Measurements from ENCODE around the gene NOL4L.

The NOL4L gene

DNA sequence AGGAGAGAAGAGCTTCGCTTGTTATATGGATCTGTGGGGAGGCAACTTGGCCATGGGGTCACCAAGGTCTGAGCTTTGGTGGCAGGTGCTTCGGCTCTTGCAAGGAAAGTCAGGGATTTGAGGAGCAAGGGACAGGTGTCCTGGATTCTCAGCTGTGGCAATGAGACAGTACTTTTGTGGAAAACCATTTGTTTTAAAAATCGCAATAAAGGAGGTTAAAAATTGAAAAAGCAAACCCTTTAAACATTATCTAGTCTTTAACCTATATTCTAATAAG, 64.3 kb downstream of the NOL4L start:
- no peak for DNase-seq

DNA sequence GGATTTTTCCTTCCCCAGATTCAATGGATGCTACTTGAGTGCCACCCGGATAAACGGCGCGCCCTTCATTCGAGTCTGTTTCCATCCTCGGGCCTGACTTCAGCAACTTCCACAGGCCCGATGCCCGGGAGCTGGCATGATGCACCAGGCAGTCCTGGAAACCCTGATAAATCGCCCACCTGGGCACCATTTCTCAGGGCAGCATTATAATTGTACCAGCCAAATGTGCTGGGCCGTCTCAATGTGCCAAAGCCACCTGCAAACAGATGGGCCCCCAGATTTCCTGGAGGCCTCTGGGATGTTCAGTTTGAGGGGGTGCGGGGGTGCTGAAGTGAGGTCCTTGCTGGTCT, 65.8 kb downstream of the NOL4L start:
- no peak for DNase-seq

DNA sequence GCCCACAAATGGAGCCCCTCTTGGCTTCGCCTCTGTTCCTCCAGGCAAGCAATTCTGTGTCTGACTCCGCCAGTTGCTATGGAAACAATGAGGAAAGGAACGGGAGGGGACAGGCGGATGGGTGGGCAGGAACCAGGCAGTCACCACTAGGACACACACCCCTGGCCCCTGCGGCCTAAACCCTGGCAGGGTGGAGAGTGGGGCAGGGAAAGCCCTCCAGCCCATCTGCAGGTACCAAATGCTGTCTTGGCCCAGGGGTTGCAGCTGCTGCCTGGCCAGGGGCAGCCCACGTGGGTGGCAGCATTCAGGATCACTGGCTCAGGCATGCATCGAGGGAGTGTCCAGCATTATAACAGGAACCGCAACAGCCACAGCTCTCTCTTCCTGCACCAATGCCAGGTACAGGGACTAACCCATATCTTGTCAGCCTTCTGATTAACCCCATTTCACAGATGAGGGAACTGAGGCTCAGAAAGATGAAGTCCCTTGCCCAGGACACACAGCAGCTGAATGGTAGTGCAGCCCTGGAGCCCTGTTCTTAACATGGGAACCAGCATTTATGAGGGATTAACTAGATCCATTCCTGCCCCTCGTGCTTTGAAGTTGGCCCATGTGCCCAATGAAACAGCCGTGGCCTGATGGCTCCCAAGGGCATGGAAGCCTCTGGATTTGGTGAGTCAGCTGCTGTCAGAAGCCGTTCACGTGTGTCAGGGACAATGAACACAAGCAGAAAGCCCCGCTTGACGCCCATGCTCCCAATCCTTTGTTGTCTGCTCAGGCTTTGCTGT, 66.3 kb downstream of the NOL4L start:
- no peak for DNase-seq

DNA sequence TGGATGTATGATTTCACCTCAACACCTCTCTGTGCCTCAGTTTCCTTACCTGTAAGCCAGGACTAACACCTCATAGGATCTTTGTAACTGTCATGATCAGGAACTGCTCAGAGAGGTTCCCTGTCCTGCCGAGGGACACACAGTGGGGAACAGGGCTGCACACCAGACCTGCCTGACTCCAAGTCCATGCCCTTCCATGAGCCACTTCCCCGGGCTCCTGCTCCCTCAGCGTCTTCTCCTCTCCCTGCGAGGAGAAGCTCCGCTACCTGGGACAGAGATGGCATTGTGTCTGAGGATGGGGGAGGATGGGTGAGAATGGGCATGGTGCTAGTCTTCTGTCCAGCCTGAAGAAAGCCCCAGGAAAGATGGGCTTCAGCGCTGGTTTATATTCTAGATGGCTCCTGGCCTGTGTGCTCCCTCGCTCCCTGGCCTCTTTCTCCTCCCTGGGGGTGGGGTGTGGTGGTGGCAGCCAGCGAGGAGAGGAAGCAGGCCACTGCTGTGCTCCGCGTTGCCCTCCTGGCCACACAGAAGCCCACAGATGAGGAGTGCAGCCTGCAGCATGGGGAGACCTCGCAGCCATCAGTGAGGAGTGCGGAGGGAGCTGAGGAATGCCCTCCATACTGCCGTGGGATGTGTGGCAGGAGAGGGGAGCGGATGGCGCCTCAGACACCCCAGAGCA, 67.1 kb downstream of the NOL4L start:
- DNase-seq = no peak

DNA sequence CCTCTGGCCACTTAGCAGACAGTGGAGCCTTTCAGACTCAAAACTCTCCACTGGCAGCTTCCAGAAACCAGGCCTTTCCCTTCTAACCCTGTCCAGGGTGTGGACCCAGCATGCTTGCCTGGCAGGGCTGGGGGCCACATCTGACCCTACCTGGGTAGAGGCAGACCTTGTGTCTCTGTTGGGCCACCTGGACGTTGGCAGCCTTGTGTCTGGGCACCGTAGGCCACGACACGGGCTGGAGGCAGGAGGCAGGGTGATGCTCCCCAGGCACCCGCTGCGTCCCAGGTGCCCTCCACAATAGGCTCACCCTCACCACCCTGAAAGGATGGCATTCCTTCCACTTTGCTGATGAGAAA, 67.6 kb downstream of the NOL4L start:
- DNase-seq = no peak

DNA sequence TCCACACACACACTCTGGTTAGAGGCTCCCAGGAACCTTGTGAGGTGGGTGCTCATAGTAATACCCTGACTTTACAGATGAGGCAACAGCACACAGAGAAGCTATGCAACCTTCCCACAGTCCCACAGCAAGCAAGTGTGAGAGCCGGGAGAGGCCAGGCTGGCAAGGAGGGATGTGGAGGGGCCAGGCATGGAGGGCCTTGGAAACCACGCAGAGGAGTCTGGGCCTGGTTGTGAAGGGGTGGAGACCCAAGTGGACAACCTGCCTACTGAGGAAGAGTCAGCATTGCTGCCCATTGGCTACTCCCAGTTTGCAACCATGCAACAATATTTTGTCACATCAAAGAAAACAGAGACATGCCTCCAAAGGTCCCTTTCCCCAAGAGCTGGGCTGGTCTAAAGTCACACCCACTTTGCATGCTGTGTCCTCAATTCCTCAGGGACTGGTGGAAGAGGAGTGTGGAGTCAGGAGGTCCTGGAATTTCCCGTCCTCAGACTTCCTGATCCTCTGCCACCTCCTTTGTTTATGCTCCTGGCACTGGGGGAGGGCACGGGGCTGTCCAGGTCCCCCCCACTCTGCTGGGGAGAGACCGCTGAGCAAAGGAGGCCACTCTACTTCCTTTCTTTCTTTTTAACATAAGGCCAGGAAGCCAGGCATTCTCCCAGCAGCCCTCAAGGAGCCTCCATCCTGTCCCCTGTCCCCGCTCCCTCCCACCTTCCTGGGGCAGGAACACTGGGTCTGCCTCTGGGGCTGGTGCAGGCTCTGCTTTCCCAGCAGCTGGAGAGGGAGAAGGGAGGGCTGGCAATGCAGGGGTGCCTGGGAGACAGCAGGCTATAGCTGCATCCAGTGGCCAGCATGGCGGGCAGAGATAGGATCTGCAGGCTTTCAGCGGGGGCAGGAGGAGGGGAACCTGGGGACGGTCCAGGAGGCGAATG, 68.3 kb downstream of the NOL4L start:
- no peak for DNase-seq

DNA sequence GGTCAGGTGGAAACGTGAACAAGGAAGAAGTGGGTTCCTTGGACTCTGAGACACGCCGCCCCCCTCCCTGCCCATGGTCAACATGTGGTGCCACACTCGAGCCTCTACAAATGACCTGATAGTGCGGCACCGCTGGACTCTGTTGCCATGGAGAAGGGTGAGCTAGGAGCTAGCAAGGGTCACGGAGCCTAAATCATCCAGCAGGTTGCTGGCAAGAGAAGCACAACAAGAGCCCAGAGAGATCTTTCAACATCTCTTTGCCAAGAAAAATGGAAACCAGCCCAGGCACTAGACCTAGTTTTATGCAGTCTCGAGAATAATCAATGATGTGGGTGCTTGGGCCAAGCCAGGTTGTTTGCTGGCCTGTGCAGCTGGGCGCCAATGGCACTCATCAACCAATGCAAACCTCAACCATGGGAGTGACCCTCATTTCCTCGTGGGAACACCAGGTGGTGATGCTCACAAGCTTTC, 69.5 kb downstream of the NOL4L start:
- DNase-seq = no peak

DNA sequence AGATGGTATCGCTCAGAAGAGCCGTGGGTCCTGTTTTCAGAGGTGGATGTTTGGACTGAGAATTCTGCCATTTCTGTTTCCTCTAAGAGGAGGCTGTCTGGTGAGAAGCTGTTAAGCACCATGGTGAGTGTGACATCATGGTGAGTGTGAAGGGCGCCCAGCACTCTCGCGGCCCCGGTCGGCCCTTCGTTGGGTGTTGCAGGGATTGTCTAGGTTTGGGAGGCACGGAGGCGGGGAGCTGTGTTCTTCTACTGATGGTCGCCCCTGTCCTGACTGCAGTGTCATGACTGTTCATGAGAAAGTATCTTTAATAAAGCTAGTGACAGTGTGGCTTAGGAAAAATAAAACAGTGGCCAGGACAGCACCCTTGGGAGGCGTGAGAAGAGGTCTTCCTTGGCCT, 70.4 kb downstream of the NOL4L start:
- DNase-seq = no peak

DNA sequence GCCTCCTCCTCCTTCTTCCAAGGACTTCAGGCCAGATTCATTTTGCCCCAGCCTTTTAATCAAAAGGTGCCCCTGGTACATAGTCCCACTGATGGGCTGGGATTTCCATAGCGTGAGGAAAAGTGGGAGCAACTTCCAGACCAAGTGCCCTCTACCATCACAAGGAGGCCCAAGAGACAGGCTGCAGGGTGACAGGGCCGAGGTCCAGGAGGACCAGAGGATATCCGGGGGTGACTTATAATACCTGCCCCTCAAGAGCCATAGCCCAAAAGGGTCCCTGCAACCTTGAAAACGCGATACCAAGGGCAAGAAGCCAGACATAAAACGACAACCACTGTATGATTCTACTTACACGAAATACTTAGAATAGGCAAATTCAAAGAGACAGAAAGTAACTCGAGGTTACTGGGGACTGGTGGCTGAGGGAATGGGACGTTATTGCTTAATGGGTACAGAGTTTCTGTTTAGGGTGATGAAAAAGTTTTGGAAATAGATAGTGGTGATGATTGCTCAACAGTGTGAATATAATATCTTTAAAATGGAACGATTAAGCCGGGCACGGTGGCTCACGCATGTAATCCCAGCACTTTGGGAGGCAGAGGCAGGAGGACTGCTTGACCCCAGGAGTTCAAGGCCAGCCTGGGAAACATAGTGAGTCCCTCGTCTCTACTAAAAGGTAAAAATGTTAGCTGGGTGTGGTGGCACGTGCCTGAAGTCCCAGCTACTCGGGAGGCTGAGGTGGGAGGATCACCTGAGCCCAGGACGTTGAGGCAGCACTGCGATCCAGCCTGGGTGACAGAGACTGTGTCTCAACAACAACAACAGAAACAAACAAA, 71.9 kb downstream of the NOL4L start:
- DNase-seq = no peak

DNA sequence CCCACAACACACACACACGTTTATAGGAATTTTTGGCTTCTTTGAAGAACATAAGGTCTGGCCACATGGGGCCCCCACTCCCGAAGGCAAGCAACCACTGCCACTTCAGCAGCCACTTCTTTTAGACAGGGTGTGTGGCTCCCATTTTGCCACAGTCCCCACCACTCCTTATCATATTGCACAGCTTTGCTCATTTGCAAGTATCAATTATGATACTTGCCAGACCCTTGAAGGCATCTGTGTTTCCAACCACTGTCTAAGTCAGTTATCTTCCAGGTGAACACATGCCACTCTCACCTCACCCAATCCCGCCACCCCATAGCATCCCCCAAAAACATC, 73.1 kb downstream of the NOL4L start:
- no peak for DNase-seq

DNA sequence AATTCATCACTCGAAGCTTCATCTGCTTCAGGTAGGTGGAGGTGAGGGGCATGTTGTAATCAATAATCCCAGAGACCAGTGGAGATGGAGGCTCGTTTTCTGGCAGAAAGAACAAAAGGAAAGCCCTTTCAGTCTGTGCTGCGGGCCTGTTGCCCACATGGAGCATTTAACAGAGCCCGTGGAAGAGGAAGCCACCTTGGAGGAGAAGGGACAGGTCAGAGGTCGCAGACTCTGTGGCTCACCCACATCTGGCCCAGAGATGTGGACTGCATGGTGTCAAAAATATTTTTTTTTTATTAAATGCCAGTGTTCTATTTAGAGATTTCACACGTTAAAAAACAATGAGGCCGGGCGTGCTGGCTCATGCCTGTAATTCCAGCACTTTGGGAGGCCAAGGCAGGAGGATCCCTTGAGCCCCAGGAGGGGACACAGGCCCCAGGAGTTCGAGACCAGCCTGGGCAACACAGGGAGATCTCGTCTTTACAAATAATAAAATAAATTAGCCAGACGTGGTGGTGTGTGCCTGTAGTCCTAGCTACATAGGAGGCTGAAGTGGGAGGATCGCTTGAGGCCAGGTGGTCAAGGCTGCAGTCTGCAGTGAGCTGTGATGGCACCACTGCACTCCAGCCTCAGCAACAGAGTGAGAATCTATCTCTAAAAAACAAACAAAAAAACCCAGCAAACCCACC, 73.6 kb downstream of the NOL4L start:
- no peak for DNase-seq

DNA sequence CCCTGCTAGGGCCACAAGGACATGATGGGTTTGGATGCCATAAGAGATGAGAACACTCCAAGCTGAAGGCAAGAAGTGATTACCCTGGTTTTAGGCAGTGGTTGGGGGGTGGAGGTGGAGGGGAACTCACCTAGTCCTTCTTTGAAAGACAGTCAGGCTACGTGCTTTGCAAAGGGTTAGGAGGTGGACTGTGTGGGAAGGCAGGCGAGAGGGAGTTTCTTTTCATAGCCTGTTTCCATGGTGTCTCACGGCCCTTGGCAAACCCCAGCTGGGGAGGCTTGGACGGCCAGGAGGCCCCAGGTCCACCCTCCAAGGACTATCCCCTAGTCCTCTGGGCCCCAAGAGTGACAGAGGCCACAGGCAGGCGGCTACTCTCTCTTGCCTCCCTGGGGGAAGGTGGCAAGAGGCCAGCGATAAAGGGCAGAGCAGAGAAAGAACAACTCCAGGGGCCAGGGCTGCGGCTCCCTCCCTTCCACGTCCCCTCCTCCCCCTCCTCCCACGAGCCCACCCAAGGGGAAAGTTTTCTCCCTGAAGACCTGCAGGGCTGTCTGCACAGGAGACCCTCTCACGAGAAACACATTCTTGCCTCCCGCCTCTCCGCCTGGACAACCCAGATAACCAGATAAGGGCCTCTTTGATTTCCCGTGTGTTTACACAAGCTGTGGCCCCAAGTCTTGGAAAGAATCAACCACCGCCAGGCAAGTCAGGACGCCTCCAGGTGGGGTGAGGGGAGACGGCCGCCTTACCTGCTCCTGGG, 74.4 kb downstream of the NOL4L start:
- DNase-seq = no peak

DNA sequence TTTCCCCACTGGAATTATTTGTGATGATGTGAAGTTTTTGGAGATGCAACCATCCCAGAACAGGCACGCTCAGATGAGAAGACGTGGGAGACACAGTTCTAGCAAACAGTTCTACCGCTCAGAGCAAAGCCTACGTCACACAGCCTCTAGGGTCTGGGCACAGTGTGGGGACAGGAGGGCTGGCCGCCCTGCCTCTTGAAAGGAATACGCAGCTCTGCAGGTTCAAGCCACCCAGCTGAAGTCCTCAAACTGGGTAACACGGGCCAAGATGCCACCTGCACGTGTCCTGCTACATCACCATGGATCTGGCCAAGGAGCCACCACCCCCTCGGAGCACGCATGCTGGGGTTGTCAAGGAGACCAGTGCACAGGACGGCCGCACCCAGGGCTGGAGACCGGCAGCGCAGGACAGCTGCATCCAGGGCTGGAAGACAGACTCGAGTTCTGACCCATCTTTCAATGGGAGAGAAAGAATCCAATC, 75.0 kb downstream of the NOL4L start:
- DNase-seq = no peak

DNA sequence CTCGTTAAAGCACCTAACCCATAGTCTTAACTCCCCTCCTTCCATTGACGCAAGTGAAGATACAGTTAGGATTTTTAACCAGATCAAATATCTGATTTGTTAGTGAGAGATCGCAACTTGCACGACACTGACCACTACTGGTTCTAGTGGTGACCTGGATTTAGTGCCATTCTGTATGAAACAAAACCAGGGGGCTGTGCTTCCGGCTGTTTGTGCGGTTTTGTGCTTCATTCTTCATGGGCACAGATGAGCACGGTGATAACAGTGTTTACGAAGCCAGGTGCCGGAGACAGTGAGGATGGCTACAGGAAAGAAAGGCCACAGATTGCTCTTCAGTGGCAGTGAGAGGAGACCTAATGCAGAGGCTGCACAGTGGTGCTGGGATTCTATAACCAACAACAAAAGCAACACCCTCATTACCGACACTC, 75.5 kb downstream of the NOL4L start:
- peak; percentile 67 for DNase-seq

DNA sequence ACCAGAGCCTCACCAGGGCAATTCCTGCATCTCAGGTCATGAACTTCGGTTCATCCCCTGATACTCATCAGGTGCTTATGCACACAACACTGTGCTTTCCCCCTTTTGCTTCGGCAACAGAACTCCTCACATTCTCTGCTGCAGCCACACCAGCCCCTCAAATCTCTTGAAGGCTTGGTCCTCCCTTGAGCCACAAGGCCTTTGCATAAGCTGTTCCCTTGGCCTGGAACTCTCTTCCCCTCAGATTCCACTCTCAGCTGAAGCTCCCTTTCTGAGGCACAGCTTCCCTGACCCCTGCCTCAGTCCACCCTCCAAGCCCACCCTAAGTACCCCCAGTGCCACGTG, 76.4 kb downstream of the NOL4L start:
- DNase-seq = no peak

DNA sequence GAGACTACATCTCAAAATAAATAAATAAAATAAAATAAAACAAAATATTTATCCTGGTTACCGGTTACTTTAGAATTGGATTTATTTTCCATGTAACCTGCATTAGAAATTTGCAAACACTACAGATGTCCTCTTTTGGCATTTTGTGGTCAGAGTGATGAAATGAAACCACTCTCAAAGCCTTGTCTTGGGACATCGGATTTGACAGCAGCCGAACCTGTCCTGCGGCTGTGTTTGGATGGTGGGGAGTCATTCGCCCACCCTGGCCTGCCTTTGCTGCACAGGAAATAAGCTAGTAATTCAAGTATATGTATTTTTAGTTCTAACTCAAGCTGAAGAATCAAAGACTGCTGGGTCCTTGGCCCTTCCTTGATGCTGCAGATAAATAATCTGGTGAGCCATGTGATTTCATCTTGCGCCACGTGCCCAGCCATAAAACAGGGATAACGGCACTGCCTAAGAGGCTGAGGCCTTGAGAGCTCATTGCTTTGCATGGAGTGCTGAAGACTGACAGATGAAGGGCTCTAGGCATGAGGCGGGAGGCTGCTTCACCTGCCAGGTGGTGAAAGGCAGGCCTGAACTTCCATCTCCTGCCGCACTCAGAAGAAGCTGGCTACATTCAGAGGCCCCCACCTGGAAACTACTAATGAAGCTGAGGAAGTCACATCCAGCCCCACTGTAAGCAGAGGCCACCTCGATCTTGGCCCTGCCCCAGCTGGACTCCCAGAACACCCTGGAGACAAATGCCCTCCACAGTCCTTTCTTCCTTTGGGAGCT, 76.9 kb downstream of the NOL4L start:
- no peak for DNase-seq

DNA sequence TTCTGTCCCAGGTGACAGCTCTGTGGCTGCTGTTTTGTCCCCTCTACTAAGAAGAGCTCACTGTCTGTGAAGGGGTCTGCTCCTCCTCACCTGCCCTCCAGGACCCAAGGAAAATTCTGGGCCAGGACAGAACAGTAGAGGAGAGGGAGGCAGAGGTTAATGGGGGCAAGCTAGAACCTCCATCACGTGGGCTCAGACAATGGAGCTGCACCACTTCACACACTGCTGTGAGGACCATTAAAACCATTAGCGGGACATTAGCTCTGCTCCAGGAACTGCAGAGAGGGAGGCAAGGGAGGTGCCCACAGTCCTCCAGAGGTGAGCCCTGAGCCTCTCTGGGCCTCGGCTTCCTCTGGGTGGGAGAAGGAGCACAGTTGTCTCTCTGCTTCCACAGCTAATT, 78.4 kb downstream of the NOL4L start:
- DNase-seq = no peak

DNA sequence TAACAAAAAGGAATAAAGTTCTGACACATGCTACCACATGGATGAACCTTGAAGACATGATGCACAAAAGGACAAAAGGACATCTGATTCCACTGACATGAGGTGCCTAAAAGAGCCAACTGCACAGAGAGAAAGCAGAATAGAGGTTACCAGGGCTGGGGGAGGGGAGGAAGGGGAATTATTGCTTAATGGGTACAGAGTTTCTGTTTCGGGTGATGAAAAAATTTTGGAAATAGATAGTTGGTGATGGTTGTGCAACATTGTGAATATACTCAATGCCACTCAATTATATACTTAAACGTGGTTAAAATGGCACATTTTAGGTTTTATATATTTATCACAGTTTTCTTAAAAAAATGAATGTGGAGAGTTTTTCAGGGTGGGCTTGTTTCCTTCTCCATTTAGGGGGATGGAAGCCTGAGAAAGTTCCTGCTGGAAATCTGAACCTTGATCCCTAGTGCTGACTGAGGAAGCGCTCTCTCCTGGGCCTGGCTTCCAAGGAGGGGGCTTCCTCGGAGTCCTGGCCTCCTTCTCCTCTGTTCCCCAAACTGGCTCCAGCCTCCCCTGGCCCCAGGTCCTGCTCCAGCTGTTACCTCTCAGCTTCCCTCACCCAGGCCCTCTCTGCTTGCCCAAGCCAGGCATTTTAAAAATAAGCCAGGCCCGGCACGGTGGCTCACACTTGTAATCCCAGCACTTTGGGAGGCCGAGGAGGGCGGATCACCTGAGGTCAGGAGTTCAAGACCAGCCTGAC, 79.2 kb downstream of the NOL4L start:
- DNase-seq = no peak

DNA sequence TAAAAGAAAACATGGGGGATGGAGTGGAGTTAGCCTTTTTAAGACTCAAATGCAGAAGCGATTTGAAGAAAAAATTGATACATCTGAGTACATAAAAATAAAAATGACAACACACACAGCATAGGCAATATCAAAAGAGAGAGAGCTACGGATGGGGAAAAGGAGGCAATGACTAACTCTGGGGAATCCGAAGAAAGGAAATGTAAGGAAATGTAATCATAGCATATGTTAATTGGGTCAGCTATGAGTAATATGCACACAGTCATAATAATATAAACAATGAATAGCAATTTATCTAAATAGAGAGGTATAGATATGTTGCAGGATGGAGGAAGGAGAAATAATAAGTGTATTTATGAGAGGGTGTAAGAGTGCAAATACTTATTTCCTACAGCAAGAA, 83.4 kb downstream of the NOL4L start:
- no peak for DNase-seq

DNA sequence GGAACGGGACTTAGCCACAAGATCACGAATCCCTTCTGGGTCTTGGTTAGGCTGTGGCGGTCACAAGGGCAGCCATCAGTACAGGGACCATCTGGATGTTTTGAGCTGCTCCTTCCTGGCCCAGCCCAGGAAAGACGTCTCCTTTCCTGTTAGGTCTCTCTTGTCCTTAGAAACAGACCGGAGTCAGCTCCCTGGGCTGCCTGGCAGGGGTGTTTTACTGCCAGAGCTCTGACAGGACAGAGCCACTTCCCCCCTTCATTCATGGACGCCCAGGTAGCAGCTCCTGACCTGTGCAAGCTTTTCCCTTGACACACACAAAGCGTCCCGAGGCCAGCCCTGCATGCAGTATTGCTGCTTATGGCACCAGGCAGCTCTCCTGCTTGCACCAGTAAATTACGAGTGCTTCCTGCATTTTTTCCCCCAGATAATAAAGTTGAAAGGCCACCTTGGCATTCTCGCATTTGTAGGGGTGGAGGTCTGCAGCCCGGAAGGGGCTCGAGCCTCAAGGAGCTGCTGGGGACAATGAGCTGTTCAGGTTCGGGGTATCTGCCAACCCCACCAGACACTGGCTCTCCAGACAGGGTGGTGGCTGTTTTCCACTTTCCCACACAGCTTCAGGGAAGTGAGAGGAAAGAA, 87.4 kb downstream of the NOL4L start:
- DNase-seq = no peak
